Measurements from ENCODE around the gene MYO1B.

Gene MYO1B

DNA sequence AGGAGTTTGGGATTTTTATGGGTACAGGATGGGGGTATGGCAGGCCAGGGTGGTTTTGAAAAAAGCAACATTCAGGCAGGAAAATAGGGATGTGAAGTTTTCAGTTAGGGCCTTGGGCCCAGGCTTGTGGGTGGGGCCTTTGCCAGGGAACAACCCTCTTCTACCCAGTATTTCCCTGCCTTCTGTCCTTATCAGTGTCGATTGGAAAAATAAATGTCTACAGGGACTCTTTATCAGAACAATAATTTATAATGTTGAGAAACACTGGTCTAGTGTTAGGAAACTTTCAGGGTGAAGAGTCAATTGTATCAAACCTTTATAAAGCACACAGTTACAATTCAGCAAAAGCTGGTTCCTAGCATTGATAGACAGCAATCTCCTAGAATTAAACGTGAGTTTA is 218.6 kb downstream of the MYO1B start:
- H3K9me3 ChIP-seq (ENCODE audit: control insufficient read depth, low read length) = peaks cover 4% of the 10 kb centered on the region
- no peak for DNase-seq (ENCODE audit: low read depth)
- no peak overlapping the region for H3K4me3 ChIP-seq (ENCODE audit: low read length)
- H3K4me1 ChIP-seq (ENCODE audit: control insufficient read depth, insufficient read depth, low read length) = peaks cover 30% of the 10 kb centered on the region
- no peaks in the 10 kb centered on the region for H3K27me3 ChIP-seq (replicated peaks; ENCODE audit: control insufficient read depth, insufficient read depth, low read length)
- no peak overlapping the region for H3K9ac ChIP-seq (ENCODE audit: low read length)
- no peaks in the 10 kb centered on the region for H3K36me3 ChIP-seq (ENCODE audit: control insufficient read depth, insufficient read depth, low read length, severe bottlenecking)

- H3K4me3 ChIP-seq (ENCODE audit: low read length) = no peak overlapping the region
- no peaks in the 10 kb centered on the region for H3K27me3 ChIP-seq (replicated peaks; ENCODE audit: control insufficient read depth, insufficient read depth, low read length)
- peak; percentile 18 for DNase-seq (ENCODE audit: low read depth)
- H3K36me3 ChIP-seq (ENCODE audit: control insufficient read depth, insufficient read depth, low read length, severe bottlenecking) = no peaks in the 10 kb centered on the region
- peaks cover 30% of the 10 kb centered on the region for H3K4me1 ChIP-seq (ENCODE audit: control insufficient read depth, insufficient read depth, low read length)
- no peaks in the 10 kb centered on the region for H3K9me3 ChIP-seq (ENCODE audit: control insufficient read depth, low read length)
- peak overlapping the region; percentile 39 for H3K9ac ChIP-seq (ENCODE audit: low read length)
Observed at GRCh38 chr2:191465766-191466420, 220.7 kb downstream of the MYO1B start.

DNA sequence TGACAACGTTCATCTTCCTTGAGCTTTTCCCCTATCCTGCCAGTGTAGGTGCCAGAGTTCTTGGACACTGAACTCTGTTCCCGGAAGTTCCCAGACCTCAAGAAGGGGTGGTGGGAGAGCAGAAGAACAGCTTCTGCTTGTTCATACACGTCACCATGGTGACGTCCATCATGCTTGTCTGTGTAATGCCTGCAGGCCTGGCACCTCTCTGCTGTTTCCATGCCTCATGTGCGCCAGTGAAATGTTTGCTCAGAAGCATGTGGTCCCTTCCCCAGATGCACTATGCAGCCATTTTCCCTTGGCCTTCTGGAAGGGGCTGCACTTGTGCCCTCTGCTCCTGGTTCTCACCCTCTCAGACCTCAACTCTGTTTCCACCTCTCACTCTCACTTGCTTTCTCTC is 221.9 kb downstream of the MYO1B start:
- Histone ChIP-seq H3K9me3 (ENCODE audit: control insufficient read depth, low read length) (no peaks in the 10 kb centered on the region), H3K36me3 (ENCODE audit: control insufficient read depth, insufficient read depth, low read length, severe bottlenecking) (no peaks in the 10 kb centered on the region), H3K4me1 (ENCODE audit: control insufficient read depth, insufficient read depth, low read length) (peaks cover 30% of the 10 kb centered on the region), H3K4me3 (ENCODE audit: low read length) (no peak overlapping the region), H3K27me3 (replicated peaks; ENCODE audit: control insufficient read depth, insufficient read depth, low read length) (no peaks in the 10 kb centered on the region), H3K9ac (ENCODE audit: low read length) (no peak overlapping the region)
- no peak for DNase-seq (ENCODE audit: low read depth)

- H3K36me3 ChIP-seq (ENCODE audit: control insufficient read depth, insufficient read depth, low read length, severe bottlenecking) = no peaks in the 10 kb centered on the region
- no peaks in the 10 kb centered on the region for H3K27me3 ChIP-seq (replicated peaks; ENCODE audit: control insufficient read depth, insufficient read depth, low read length)
- H3K4me3 ChIP-seq (ENCODE audit: low read length) = no peak overlapping the region
- no peaks in the 10 kb centered on the region for H3K9me3 ChIP-seq (ENCODE audit: control insufficient read depth, low read length)
- H3K4me1 ChIP-seq (ENCODE audit: control insufficient read depth, insufficient read depth, low read length) = peaks cover 18% of the 10 kb centered on the region
- no peak overlapping the region for H3K9ac ChIP-seq (ENCODE audit: low read length)
- no peak for DNase-seq (ENCODE audit: low read depth)
Observed at GRCh38 chr2:191470306-191470705, 225.1 kb downstream of the MYO1B start.

DNA sequence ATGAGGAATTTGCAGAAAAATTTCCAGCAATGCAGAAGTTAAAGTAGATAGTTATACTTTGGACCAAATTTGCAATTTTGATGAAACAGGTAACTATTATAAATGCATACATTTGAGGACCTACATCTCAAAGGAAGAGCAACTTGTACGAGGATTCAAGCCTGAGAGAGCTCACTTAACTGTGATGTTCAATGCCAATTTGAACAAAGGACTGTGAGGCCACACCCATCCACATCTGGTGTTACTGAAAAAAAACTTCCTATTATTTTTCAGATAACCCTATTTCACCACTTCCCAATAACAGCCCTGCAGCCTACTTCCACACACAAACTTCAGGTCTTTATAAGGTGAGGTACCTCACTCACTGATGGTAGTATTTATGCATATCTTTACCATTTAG is 229.3 kb downstream of the MYO1B start:
- DNase-seq (ENCODE audit: low read depth) = peak; percentile 19
- Histone ChIP-seq H3K4me3 (ENCODE audit: low read length) (no peak overlapping the region), H3K9ac (ENCODE audit: low read length) (no peak overlapping the region), H3K27me3 (replicated peaks; ENCODE audit: control insufficient read depth, insufficient read depth, low read length) (no peaks in the 10 kb centered on the region), H3K36me3 (ENCODE audit: control insufficient read depth, insufficient read depth, low read length, severe bottlenecking) (no peaks in the 10 kb centered on the region), H3K9me3 (ENCODE audit: control insufficient read depth, low read length) (peaks cover 4% of the 10 kb centered on the region), H3K4me1 (ENCODE audit: control insufficient read depth, insufficient read depth, low read length) (peaks cover 5% of the 10 kb centered on the region)

Data from adipocyte (in vitro differentiated cells).